Mesenchymal stem cell (in vitro differentiated cells and primary cell): ENCODE measurements around the gene NKX2-4.

ENCODE experiments used
- DNase-seq: peaks from one replicate; pipeline ENCODE4 v3.0.0-alpha.2; 2013
- H2AFZ ChIP-seq: one replicate; pipeline ENCODE4 v1.6.1; 2013; ENCODE audit warnings: low read depth, mild to moderate bottlenecking, control low read depth, inconsistent platforms, low read length, moderate library complexity
- H2AK5ac ChIP-seq: 2 replicates; pipeline ENCODE4 v1.6.1; 2013; ENCODE audit warnings: low read length, moderate library complexity, mild to moderate bottlenecking, inconsistent platforms; ENCODE audit not compliant: severe bottlenecking
- H2BK120ac ChIP-seq: one replicate; pipeline ENCODE4 v1.6.1; 2013; ENCODE audit warnings: low read depth, mild to moderate bottlenecking, inconsistent platforms, low read length, moderate library complexity
- H2BK12ac ChIP-seq, 2 experiments: one replicate each; pipeline ENCODE4 v1.6.1; 2013; ENCODE audit warnings: inconsistent platforms in 2 of 2, low read length in 2 of 2, mild to moderate bottlenecking in 2 of 2, moderate library complexity in 2 of 2, control low read depth in 1 of 2
- H2BK15ac ChIP-seq: one replicate; pipeline ENCODE4 v1.6.1; 2013; ENCODE audit warnings: mild to moderate bottlenecking, low read depth, inconsistent platforms; ENCODE audit not compliant: poor library complexity, severe bottlenecking
- H2BK5ac ChIP-seq: 2 replicates; pipeline ENCODE4 v1.6.1; 2013; ENCODE audit warnings: low read depth, mild to moderate bottlenecking, low read length, control low read depth, inconsistent platforms; ENCODE audit not compliant: poor library complexity, severe bottlenecking
- H3K14ac ChIP-seq, 2 experiments: one replicate each; pipeline ENCODE4 v1.6.1; 2013; ENCODE audit warnings: inconsistent platforms in 2 of 2, low read length in 2 of 2, control low read depth in 1 of 2, mild to moderate bottlenecking in 1 of 2, moderate library complexity in 1 of 2
- H3K18ac ChIP-seq, 2 experiments: one replicate each; pipeline ENCODE4 v1.6.1; 2013; ENCODE audit warnings: inconsistent platforms in 2 of 2, low read length in 2 of 2, control low read depth in 1 of 2, low read depth in 1 of 2, mild to moderate bottlenecking in 1 of 2
- H3K23ac ChIP-seq, 2 experiments: one replicate each; pipeline ENCODE4 v1.6.1; 2013; ENCODE audit warnings: inconsistent platforms in 2 of 2, low read length in 2 of 2, mild to moderate bottlenecking in 2 of 2, moderate library complexity in 2 of 2, control low read depth in 1 of 2
- H3K27ac ChIP-seq: 2 replicates; pipeline ENCODE4 v1.5.1; 2013; ENCODE audit warnings: mild to moderate bottlenecking, moderate library complexity, low read length, control low read depth, inconsistent platforms; ENCODE audit not compliant: poor library complexity, severe bottlenecking
- H3K27me3 ChIP-seq, 2 experiments: 2 replicates each; pipeline versions ENCODE4 v1.6.1 to v1.7.0; 2013; ENCODE audit warnings: low read length in 2 of 2, mild to moderate bottlenecking in 2 of 2, moderate library complexity in 2 of 2, control low read depth in 1 of 2, inconsistent platforms in 1 of 2; ENCODE audit not compliant: control insufficient read depth in 1 of 2, insufficient read depth in 1 of 2
- H3K36me3 ChIP-seq, 2 experiments: 2 replicates each; pipeline versions ENCODE4 v1.6.1 to v1.7.0; 2013; ENCODE audit warnings: low read length in 2 of 2, control low read depth in 1 of 2, inconsistent platforms in 1 of 2, low read depth in 1 of 2, mild to moderate bottlenecking in 1 of 2; ENCODE audit not compliant: insufficient read depth in 2 of 2, control insufficient read depth in 1 of 2
- H3K4ac ChIP-seq, 2 experiments: one replicate each; pipeline ENCODE4 v1.6.1; 2013; ENCODE audit warnings: inconsistent platforms in 2 of 2, low read length in 2 of 2, mild to moderate bottlenecking in 2 of 2, moderate library complexity in 2 of 2, control low read depth in 1 of 2, low read depth in 1 of 2
- H3K4me1 ChIP-seq: 2 replicates; pipeline ENCODE4 v1.6.1; 2013; ENCODE audit warnings: low read depth, low read length, control low read depth; ENCODE audit not compliant: control insufficient read depth, insufficient read depth
- H3K4me2 ChIP-seq: 2 replicates; pipeline ENCODE4 v1.6.1; 2013; ENCODE audit warnings: low read length, mild to moderate bottlenecking, inconsistent platforms; ENCODE audit not compliant: poor library complexity, severe bottlenecking
- H3K4me3 ChIP-seq, 2 experiments: 2 replicates each; pipeline versions ENCODE4 v1.5.1 to v1.7.0; 2013; ENCODE audit warnings: low read length in 2 of 2, mild to moderate bottlenecking in 2 of 2, control low read depth in 1 of 2, low read depth in 1 of 2; ENCODE audit not compliant: insufficient read depth in 1 of 2
- H3K79me1 ChIP-seq: replicated peaks from 2 replicates; pipeline ENCODE4 v1.6.1; 2013; ENCODE audit warnings: mild to moderate bottlenecking, control low read depth, low read length, inconsistent platforms; ENCODE audit not compliant: poor library complexity, severe bottlenecking
- H3K9ac ChIP-seq: 2 replicates; pipeline ENCODE4 v1.7.0; 2013; ENCODE audit warnings: mild to moderate bottlenecking, low read length, moderate library complexity
- H3K9me3 ChIP-seq: 2 replicates; pipeline ENCODE4 v1.7.0; 2013; ENCODE audit warnings: mild to moderate bottlenecking, low read length; ENCODE audit not compliant: control insufficient read depth
- H4K8ac ChIP-seq: one replicate; pipeline ENCODE4 v1.6.1; 2013; ENCODE audit warnings: inconsistent platforms, mild to moderate bottlenecking, low read length, moderate library complexity
- H4K91ac ChIP-seq: one replicate; pipeline ENCODE4 v1.6.1; 2013; ENCODE audit warnings: mild to moderate bottlenecking, low read length, inconsistent platforms
- WGBS: methylation state at CpG from one replicate; pipeline ENCODE4 v1.1.7; 2013; ENCODE audit warnings: mixed read lengths; 5-methylcytosine and 5-hydroxymethylcytosine counted together

The NKX2-4 gene

DNA sequence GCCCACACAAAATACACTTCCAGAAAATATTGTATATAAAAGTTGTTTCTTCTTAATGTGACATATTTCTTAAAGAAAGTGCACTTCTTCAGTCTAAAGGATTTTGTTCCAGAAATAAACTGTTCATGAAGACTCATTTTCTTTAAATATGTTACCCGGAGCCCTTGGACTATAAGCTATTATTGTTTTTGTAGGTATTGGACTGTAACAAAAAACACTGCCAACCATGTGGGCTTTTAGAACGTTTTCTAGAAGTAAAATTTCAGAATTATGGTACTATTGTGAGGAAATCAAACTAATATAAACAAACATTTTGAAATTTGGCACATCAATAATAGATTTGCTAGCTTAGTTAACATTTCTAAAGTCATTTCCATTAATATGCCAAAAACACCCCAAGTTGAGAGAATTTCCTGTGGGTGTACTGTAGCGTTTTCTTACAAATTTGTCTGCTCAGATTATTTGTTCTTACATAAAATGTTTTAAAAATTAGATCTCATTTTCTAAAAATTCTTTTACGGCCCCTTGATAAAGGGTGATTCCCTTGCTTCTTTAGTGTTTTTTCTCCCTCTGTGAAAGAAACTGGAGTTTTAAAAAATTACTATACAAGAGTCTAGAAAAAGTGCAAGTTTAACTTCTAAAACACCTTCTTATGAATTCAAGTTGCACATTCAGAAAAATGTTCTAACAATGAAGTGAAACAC is 3.4 kb downstream of the NKX2-4 start:
- no peak overlapping the region for H3K23ac ChIP-seq
- no peak overlapping the region for H2AK5ac ChIP-seq
- H3K14ac ChIP-seq, result no peak overlapping the region
- H3K9me3 ChIP-seq, result no peaks in the 10 kb centered on the region
- H3K4me3 ChIP-seq, result no peak overlapping the region
- WGBS, result no CpG with 5 or more reads among the region's 4 CpGs
- no peak overlapping the region for H3K27ac ChIP-seq
- no peak overlapping the region for H2BK15ac ChIP-seq
- peaks cover 23% of the 10 kb centered on the region for H3K4me1 ChIP-seq
- H4K8ac ChIP-seq, result no peak overlapping the region
- H3K36me3 ChIP-seq, result peaks cover 5 to 19% of the 10 kb centered on the region in 2 experiments
- H3K4ac ChIP-seq, result no peak overlapping the region
- H2AFZ ChIP-seq, result no peak overlapping the region
- peaks cover 53 to 73% of the 10 kb centered on the region in 2 experiments for H3K27me3 ChIP-seq
- H2BK120ac ChIP-seq, result no peak overlapping the region
- H2BK5ac ChIP-seq, result no peak overlapping the region
- no peak overlapping the region for H4K91ac ChIP-seq
- no peak overlapping the region for H2BK12ac ChIP-seq
- H3K4me2 ChIP-seq, result no peak overlapping the region
- DNase-seq, result no peak
- no peaks in the 10 kb centered on the region for H3K79me1 ChIP-seq
- H3K18ac ChIP-seq, result no peak overlapping the region
- H3K9ac ChIP-seq, result no peak overlapping the region

DNA sequence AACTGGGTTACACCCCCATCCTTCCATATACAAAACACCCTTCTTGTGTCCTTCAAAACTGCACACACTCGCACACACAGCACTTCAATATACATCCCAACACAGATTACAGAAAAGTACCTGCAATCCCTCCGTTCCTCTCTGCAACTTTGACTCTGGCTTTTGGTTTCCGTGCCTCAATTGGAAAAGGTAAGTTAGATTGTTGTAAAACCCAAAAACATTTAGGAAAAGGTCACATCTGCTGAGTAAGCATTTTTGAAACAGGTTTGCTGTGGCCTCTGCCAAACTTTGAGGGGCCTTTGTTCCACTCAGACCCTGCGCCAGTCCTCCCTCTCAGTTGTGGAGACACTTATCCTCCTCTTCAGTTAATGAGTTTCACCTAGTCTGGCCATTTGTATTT is 4.2 kb downstream of the NKX2-4 start:
- H4K91ac ChIP-seq, result no peak overlapping the region
- H3K4ac ChIP-seq, result no peak overlapping the region
- no peak overlapping the region for H4K8ac ChIP-seq
- no peak overlapping the region for H3K23ac ChIP-seq
- H3K9me3 ChIP-seq, result no peaks in the 10 kb centered on the region
- no peak overlapping the region for H2BK5ac ChIP-seq
- H3K27ac ChIP-seq, result no peak overlapping the region
- H3K4me2 ChIP-seq, result no peak overlapping the region
- H3K14ac ChIP-seq, result no peak overlapping the region
- no peak overlapping the region for H3K18ac ChIP-seq
- no peak for DNase-seq
- 43% methylated on average over 3 of the region's 4 CpGs for WGBS
- no peak overlapping the region for H2AFZ ChIP-seq
- no peaks in the 10 kb centered on the region for H3K79me1 ChIP-seq
- H3K9ac ChIP-seq, result no peak overlapping the region
- no peak overlapping the region for H3K4me3 ChIP-seq
- H3K36me3 ChIP-seq, result peaks cover 5 to 26% of the 10 kb centered on the region in 2 experiments
- no peak overlapping the region for H2BK12ac ChIP-seq
- H3K27me3 ChIP-seq, result peaks cover 48 to 65% of the 10 kb centered on the region in 2 experiments
- no peak overlapping the region for H2BK15ac ChIP-seq
- no peak overlapping the region for H2BK120ac ChIP-seq
- no peak overlapping the region for H2AK5ac ChIP-seq
- peaks cover 23% of the 10 kb centered on the region for H3K4me1 ChIP-seq

DNA sequence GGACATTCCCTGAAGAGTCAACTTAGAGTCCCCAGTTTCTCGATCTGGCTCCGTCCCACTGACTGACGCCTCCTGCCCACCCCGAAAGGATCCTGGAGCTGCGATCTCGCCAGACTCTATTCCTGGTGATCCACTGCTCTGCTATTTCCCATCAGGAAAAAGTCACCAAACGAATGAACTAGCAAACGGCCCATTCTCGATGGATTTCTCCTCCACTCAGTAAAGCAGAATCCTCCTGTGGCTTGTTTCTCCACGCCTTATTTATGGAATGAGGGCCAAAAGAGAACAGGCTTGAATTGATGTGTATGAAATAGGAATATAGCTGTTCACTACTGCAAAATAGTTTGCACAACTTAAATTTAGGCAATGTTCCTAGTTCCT is 5.4 kb downstream of the NKX2-4 start:
- no peak overlapping the region for H4K91ac ChIP-seq
- H3K14ac ChIP-seq, result no peak overlapping the region
- no peak overlapping the region for H2BK5ac ChIP-seq
- H3K4ac ChIP-seq, result no peak overlapping the region
- no peak overlapping the region for H2BK15ac ChIP-seq
- peaks cover 19% of the 10 kb centered on the region for H3K4me1 ChIP-seq
- H2AFZ ChIP-seq, result no peak overlapping the region
- H3K23ac ChIP-seq, result no peak overlapping the region
- DNase-seq, result peak; percentile 28
- H3K27me3 ChIP-seq, result peaks cover 38 to 54% of the 10 kb centered on the region in 2 experiments
- H2BK12ac ChIP-seq, result no peak overlapping the region
- no peak overlapping the region for H3K18ac ChIP-seq
- H3K4me3 ChIP-seq, result peak overlapping the region in 1 of 2 experiments; percentile 10
- WGBS, result 11% methylated on average over 10 of the region's 10 CpGs
- peaks cover 1% of the 10 kb centered on the region for H3K79me1 ChIP-seq
- H2BK120ac ChIP-seq, result no peak overlapping the region
- no peak overlapping the region for H2AK5ac ChIP-seq
- H4K8ac ChIP-seq, result no peak overlapping the region
- no peak overlapping the region for H3K27ac ChIP-seq
- peaks cover 5 to 38% of the 10 kb centered on the region in 2 experiments for H3K36me3 ChIP-seq
- peak overlapping the region; percentile 66 for H3K4me2 ChIP-seq
- no peaks in the 10 kb centered on the region for H3K9me3 ChIP-seq
- H3K9ac ChIP-seq, result no peak overlapping the region

DNA sequence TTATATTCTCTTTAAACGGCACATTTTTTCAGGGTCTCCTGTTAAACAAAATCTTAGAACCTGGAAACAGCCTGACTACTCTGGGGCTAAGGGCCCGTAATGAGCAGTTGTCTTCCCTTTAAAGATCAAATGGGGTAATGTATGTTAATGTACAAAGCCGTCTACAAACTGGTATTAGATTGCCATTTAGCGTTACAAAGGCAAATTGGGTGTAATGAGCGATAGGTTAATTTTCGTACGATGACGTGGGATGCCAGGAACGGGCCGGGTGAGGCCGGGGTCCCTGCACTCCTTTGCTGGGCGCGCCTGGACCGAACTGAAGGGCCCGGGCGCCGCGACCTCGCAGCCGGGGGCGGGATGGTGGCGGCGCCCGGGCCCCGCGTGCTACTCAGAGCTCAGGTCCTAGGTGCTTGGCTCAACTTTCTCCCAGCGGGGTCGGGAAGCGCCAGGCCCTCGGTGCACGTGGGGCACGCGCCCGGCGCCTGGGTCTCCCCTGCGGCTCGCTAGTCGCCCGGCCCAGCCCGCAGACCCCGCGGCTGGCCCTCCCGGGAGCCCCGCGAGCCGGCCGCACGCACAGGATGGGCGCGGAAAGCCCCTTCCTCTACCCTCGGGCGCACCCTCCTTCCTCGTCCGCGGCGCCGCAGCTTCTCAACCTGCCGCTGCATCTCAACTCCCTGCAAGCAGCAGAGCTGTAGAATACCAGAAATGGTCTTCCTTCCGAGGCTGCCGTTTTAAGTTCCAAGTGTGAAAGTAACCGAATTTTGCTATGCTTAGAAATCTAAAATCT is 5.9 kb downstream of the NKX2-4 start:
- peaks cover 38 to 52% of the 10 kb centered on the region in 2 experiments for H3K27me3 ChIP-seq
- H4K8ac ChIP-seq, result no peak overlapping the region
- no peak for DNase-seq
- H3K9ac ChIP-seq, result no peak overlapping the region
- no peak overlapping the region for H3K14ac ChIP-seq
- no peak overlapping the region for H3K27ac ChIP-seq
- no peak overlapping the region for H2BK15ac ChIP-seq
- peak overlapping the region; percentile 66 for H3K4me2 ChIP-seq
- no peak overlapping the region for H2BK12ac ChIP-seq
- H2BK120ac ChIP-seq, result no peak overlapping the region
- H3K79me1 ChIP-seq, result peaks cover 1% of the 10 kb centered on the region
- WGBS, result 6% methylated on average over 55 of the region's 61 CpGs
- H3K18ac ChIP-seq, result no peak overlapping the region
- H3K4ac ChIP-seq, result no peak overlapping the region
- H3K36me3 ChIP-seq, result peaks cover 4 to 44% of the 10 kb centered on the region in 2 experiments
- peak overlapping the region in 1 of 2 experiments; percentile 10 for H3K4me3 ChIP-seq
- no peak overlapping the region for H2AFZ ChIP-seq
- H4K91ac ChIP-seq, result no peak overlapping the region
- peak overlapping the region in 1 of 2 experiments; percentile 83 for H3K23ac ChIP-seq
- no peak overlapping the region for H2BK5ac ChIP-seq
- peaks cover 13% of the 10 kb centered on the region for H3K4me1 ChIP-seq
- no peaks in the 10 kb centered on the region for H3K9me3 ChIP-seq
- H2AK5ac ChIP-seq, result no peak overlapping the region
